ENCODE measurements around the gene PAK5. TPM values are rescaled to one million over a fixed set of nuclear protein-coding genes. Genes with fewer than 3 reads are reported as not detected.

Gene PAK5
- total RNA-seq, 2 donors from 2014 or later = 0.12 TPM; not detected in 1

DNA sequence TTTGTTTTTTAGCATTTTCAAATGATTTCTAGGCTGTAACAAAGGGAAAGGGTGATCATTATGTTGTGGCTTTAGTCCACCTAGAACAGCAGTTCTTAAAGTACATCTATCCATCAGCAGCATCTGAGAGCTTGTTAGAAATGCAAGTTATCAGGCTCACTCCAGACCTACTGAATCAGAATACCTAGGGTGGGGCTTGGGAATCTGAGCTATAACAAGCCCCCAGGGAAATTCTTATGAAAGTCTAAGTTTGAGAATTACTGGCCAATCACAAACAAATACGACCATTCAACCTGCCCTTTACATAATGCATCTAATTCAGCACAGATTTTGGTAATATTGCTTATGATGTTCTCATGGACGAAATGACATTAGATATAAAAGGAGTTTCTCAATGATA is 201.0 kb downstream of the PAK5 start:
- Histone ChIP-seq H3K9me3 (no peaks in the 10 kb centered on the region), H3K27ac (no peak overlapping the region), H3K36me3 (no peaks in the 10 kb centered on the region), H3K4me3 (no peak overlapping the region), H3K4me1 (no peaks in the 10 kb centered on the region), H3K27me3 (no peaks in the 10 kb centered on the region)
- no peak for DNase-seq (ENCODE audit: low spot score)
- TF ChIP-seq, protein P1, sequence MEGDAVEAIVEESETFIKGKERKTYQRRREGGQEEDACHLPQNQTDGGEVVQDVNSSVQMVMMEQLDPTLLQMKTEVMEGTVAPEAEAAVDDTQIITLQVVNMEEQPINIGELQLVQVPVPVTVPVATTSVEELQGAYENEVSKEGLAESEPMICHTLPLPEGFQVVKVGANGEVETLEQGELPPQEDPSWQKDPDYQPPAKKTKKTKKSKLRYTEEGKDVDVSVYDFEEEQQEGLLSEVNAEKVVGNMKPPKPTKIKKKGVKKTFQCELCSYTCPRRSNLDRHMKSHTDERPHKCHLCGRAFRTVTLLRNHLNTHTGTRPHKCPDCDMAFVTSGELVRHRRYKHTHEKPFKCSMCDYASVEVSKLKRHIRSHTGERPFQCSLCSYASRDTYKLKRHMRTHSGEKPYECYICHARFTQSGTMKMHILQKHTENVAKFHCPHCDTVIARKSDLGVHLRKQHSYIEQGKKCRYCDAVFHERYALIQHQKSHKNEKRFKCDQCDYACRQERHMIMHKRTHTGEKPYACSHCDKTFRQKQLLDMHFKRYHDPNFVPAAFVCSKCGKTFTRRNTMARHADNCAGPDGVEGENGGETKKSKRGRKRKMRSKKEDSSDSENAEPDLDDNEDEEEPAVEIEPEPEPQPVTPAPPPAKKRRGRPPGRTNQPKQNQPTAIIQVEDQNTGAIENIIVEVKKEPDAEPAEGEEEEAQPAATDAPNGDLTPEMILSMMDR (IDR thresholded peaks at IDR 0.05) = no peak

GRCh38 chr20:9635750-9636149 is 203.1 kb downstream of the PAK5 start:
- TF ChIP-seq, protein P1 (IDR thresholded peaks at IDR 0.05) = no peak
- no peak overlapping the region for H3K27ac ChIP-seq
- DNase-seq (ENCODE audit: low spot score) = no peak

GRCh38 chr20:9634327-9634726 is 204.5 kb downstream of the PAK5 start:
- no peak for DNase-seq (ENCODE audit: low spot score)
- no peaks in the 10 kb centered on the region for H3K9me3 ChIP-seq
- H3K27ac ChIP-seq = no peak overlapping the region
- H3K4me1 ChIP-seq = no peaks in the 10 kb centered on the region
- H3K36me3 ChIP-seq = no peaks in the 10 kb centered on the region
- H3K4me3 ChIP-seq = no peak overlapping the region
- TF ChIP-seq, protein P1 (IDR thresholded peaks at IDR 0.05) = no peak
- no peaks in the 10 kb centered on the region for H3K27me3 ChIP-seq

More at GRCh38 chr20:9635750-9636149, 203.1 kb downstream of the PAK5 start:
- no peaks in the 10 kb centered on the region for H3K9me3 ChIP-seq
- H3K4me1 ChIP-seq = no peaks in the 10 kb centered on the region
- no peaks in the 10 kb centered on the region for H3K27me3 ChIP-seq
- H3K4me3 ChIP-seq = no peak overlapping the region
- H3K36me3 ChIP-seq = no peaks in the 10 kb centered on the region

DNA sequence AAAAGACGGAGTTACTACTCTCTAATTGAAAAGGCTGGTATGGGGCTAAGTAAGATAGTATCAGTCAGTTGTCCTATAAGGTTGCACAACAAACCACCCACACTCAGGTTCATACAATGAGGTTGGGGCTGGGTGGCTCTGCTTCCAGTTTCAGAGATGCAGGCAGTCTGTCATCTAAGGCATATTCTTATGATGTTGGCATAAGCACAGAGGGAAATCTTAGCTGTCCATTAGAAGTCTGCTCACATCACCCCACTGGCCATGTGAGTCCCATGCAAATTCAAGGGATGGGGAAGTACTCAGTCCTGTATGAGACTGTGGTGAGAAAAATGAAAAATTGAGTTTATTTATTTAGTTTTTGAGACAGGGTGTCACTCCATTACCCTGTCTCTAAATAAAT is 205.9 kb downstream of the PAK5 start:
- Histone ChIP-seq H3K9me3 (no peaks in the 10 kb centered on the region), H3K27me3 (no peaks in the 10 kb centered on the region), H3K4me3 (no peak overlapping the region), H3K36me3 (no peaks in the 10 kb centered on the region), H3K27ac (no peak overlapping the region), H3K4me1 (no peaks in the 10 kb centered on the region)
- TF ChIP-seq, protein P1 (IDR thresholded peaks at IDR 0.05) = no peak
- no peak for DNase-seq (ENCODE audit: low spot score)

- H3K27me3 ChIP-seq = no peaks in the 10 kb centered on the region
- H3K36me3 ChIP-seq = no peaks in the 10 kb centered on the region
- DNase-seq (ENCODE audit: low spot score) = no peak
- no peak overlapping the region for H3K4me3 ChIP-seq
- H3K27ac ChIP-seq = no peak overlapping the region
- TF ChIP-seq, protein P1 (IDR thresholded peaks at IDR 0.05) = no peak
- H3K9me3 ChIP-seq = no peaks in the 10 kb centered on the region
- no peaks in the 10 kb centered on the region for H3K4me1 ChIP-seq
Measured at GRCh38 chr20:9632265-9632664, 206.6 kb downstream of the PAK5 start.

GRCh38 chr20:9630554-9630953 is 208.3 kb downstream of the PAK5 start:
- TF ChIP-seq, protein P1 (IDR thresholded peaks at IDR 0.05) = no peak
- DNase-seq (ENCODE audit: low spot score) = no peak
- Histone ChIP-seq H3K27me3 (no peaks in the 10 kb centered on the region), H3K4me1 (no peaks in the 10 kb centered on the region), H3K36me3 (no peaks in the 10 kb centered on the region), H3K4me3 (no peak overlapping the region), H3K9me3 (no peaks in the 10 kb centered on the region), H3K27ac (no peak overlapping the region)

All from right atrium auricular region (tissue), 2 donors.